ENCODE data around the gene NARS2. TPM values are rescaled to one million over a fixed set of nuclear protein-coding genes. Genes with fewer than 3 reads are reported as not detected.

The NARS2 gene
- total RNA-seq, 1 experiment from 2014 or later, result 46.7 TPM

- POLR2A ChIA-PET (ENCODE audit: low non-redundant PET), result interaction anchor here (0.7 kb wide), 1 partner anchor 68 kb away, joined by 3 read pairs; no protein-coding TSS in a partner anchor
- intact Hi-C loops (cut with micrococcal nuclease; ENCODE audit: unreplicated experiment), result loop anchor here (2.0 to 5.0 kb wide), 2 partner anchors 192 to 283 kb away; partner anchors contain the start of gene ALG8
- no TSS peak for BruUV-seq (replicated peaks)
- Histone ChIP-seq H3K27me3 (replicated peaks; ENCODE audit: insufficient read depth, low read depth, low read length, poor library complexity) (no peaks in the 10 kb centered on the region), H3K27ac (ENCODE audit: low read depth, low read length, poor library complexity, severe bottlenecking) (peak overlapping the region; percentile 66), H3K4me1 (ENCODE audit: insufficient read depth, low read length, poor library complexity, severe bottlenecking) (peaks cover 59% of the 10 kb centered on the region), H3K36me3 (ENCODE audit: insufficient read depth, low read length, poor library complexity, severe bottlenecking) (no peaks in the 10 kb centered on the region), H3K9me3 (ENCODE audit: low read depth, low read length, poor library complexity, severe bottlenecking) (no peaks in the 10 kb centered on the region), H3K4me3 (ENCODE audit: low read depth, low read length, poor library complexity, severe bottlenecking) (peak overlapping the region; percentile 19)
- peak; percentile 96 for TF ChIP-seq CTCF (conservative IDR thresholded peaks at IDR 0.05; ENCODE audit: low read depth, low read length)
- TF ChIP-seq EZH2 (IDR thresholded peaks at IDR 0.05; ENCODE audit: borderline replicate concordance, low read depth, low read length, poor library complexity, severe bottlenecking), result no peak
- CTCF ChIA-PET, result interaction anchor here (0.6 to 1.1 kb wide), 4 partner anchors 12 to 192 kb away, joined by 3 to 4 read pairs (median 3); no protein-coding TSS in a partner anchor
- DNase-seq (ENCODE audit: low spot score), result peak; percentile 99
Measured at GRCh38 chr11:78420255-78420764, 154.4 kb downstream of the NARS2 start.

- ChIA-PET POLR2A (ENCODE audit: low non-redundant PET) (interaction anchor here (0.6 kb wide), 1 partner anchor 362 kb away, joined by 4 read pairs; no protein-coding TSS in a partner anchor), CTCF (interaction anchor here (0.6 to 0.7 kb wide), 2 partner anchors 189 to 471 kb away, joined by 3 to 4 read pairs; no protein-coding TSS in a partner anchor)
- Histone ChIP-seq H3K4me1 (ENCODE audit: insufficient read depth, low read length, poor library complexity, severe bottlenecking) (peaks cover 59% of the 10 kb centered on the region), H3K36me3 (ENCODE audit: insufficient read depth, low read length, poor library complexity, severe bottlenecking) (no peaks in the 10 kb centered on the region), H3K27ac (ENCODE audit: low read depth, low read length, poor library complexity, severe bottlenecking) (peak overlapping the region; percentile 43), H3K4me3 (ENCODE audit: low read depth, low read length, poor library complexity, severe bottlenecking) (no peak overlapping the region), H3K9me3 (ENCODE audit: low read depth, low read length, poor library complexity, severe bottlenecking) (no peaks in the 10 kb centered on the region), H3K27me3 (replicated peaks; ENCODE audit: insufficient read depth, low read depth, low read length, poor library complexity) (no peaks in the 10 kb centered on the region)
- intact Hi-C loops (cut with micrococcal nuclease; ENCODE audit: unreplicated experiment), result loop anchor here (10.0 kb wide), 1 partner anchor 65 kb away; no protein-coding TSS in a partner anchor
- TF ChIP-seq CTCF (conservative IDR thresholded peaks at IDR 0.05; ENCODE audit: low read depth, low read length) (no peak), EZH2 (IDR thresholded peaks at IDR 0.05; ENCODE audit: borderline replicate concordance, low read depth, low read length, poor library complexity, severe bottlenecking) (no peak)
- no TSS peak for BruUV-seq (replicated peaks)
- peak; percentile 75 for DNase-seq (ENCODE audit: low spot score)
Measured at GRCh38 chr11:78419327-78419726, 155.3 kb downstream of the NARS2 start.

GRCh38 chr11:78418584-78419211 lies 156.0 kb downstream of the NARS2 start:
- ChIA-PET POLR2A (ENCODE audit: low non-redundant PET) (no interaction called here), CTCF (interaction anchor here (0.7 to 1.2 kb wide), 2 partner anchors 146 to 472 kb away, joined by 3 to 5 read pairs; no protein-coding TSS in a partner anchor)
- Histone ChIP-seq H3K36me3 (ENCODE audit: insufficient read depth, low read length, poor library complexity, severe bottlenecking) (no peaks in the 10 kb centered on the region), H3K4me1 (ENCODE audit: insufficient read depth, low read length, poor library complexity, severe bottlenecking) (peaks cover 55% of the 10 kb centered on the region), H3K27ac (ENCODE audit: low read depth, low read length, poor library complexity, severe bottlenecking) (peak overlapping the region; percentile 74), H3K4me3 (ENCODE audit: low read depth, low read length, poor library complexity, severe bottlenecking) (peak overlapping the region; percentile 75), H3K9me3 (ENCODE audit: low read depth, low read length, poor library complexity, severe bottlenecking) (no peaks in the 10 kb centered on the region), H3K27me3 (replicated peaks; ENCODE audit: insufficient read depth, low read depth, low read length, poor library complexity) (no peaks in the 10 kb centered on the region)
- BruUV-seq (replicated peaks), result no TSS peak
- intact Hi-C loops (cut with micrococcal nuclease; ENCODE audit: unreplicated experiment), result loop anchor here (10.0 kb wide), 1 partner anchor 64 kb away; no protein-coding TSS in a partner anchor
- no peak for DNase-seq (ENCODE audit: low spot score)
- TF ChIP-seq EZH2 (IDR thresholded peaks at IDR 0.05; ENCODE audit: borderline replicate concordance, low read depth, low read length, poor library complexity, severe bottlenecking) (no peak), CTCF (conservative IDR thresholded peaks at IDR 0.05; ENCODE audit: low read depth, low read length) (no peak)
